Measurements from ENCODE around the gene PIP4K2C.

DNA sequence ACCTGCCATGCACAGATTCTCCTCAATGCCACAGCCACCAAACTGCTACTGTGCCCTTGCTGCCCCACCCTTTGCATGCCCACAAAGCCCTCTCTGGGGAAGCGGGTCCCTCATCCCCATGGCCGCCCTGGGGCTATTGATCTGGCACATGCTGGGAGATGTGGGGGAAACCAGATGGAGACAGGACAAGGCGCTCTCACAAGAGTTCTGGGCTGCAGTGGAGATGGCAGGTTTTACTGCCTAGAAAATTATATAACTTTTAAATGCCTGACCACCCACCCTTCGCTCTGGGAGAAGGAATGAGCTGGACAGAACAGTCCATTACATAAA is 10.6 kb upstream of the PIP4K2C start:
- TF ChIP-seq GATA2 (IDR thresholded peaks at IDR 0.05; ENCODE audit: low read depth, low read length) (no peak), GATA3 (IDR thresholded peaks at IDR 0.05; ENCODE audit: low read depth, low read length) (no peak)

Data from SH-SY5Y (cell line).